HL-60 (cell line): Measurements from ENCODE around the gene OR14J1.

Experiments
- DNase-seq, 2 experiments: peaks; one replicate each; pipeline ENCODE4 v3.0.0-alpha.2; 2010 to 2020; ENCODE audit warnings: low read depth in 1 of 2, low spot score in 1 of 2
- H3K27ac ChIP-seq: fragments of 250-450 bp; sonication (Bioruptor Pico); replicated peaks from 2 replicates; pipeline ENCODE4 v1.5.1; 2020; ENCODE audit warnings: mild to moderate bottlenecking, moderate library complexity
- H3K27me3 ChIP-seq: fragments of 250-450 bp; sonication (Bioruptor Pico); 2 replicates; pipeline ENCODE4 v1.5.1; 2021; ENCODE audit warnings: mild to moderate bottlenecking, moderate library complexity; ENCODE audit not compliant: insufficient read depth, poor library complexity, severe bottlenecking
- H3K4me3 ChIP-seq: replicated peaks from 2 replicates; pipeline ENCODE4 v1.5.1; 2011; ENCODE audit warnings: mild to moderate bottlenecking, control low read depth, low read length; ENCODE audit not compliant: insufficient read depth
- GABPA ChIP-seq: IDR thresholded peaks from 2 replicates; pipeline ENCODE4 v1.6.1; 2012; ENCODE audit warnings: low read depth
- POLR2AphosphoS5 ChIP-seq: IDR thresholded peaks from 2 replicates; pipeline ENCODE4 v1.6.1; 2012; ENCODE audit warnings: low read depth
- REST ChIP-seq: IDR thresholded peaks from 2 replicates; pipeline ENCODE4 v1.6.1; 2012; ENCODE audit warnings: low read depth; ENCODE audit not compliant: insufficient replicate concordance
- SPI1 ChIP-seq: IDR thresholded peaks from 2 replicates; pipeline ENCODE4 v1.6.1; 2012; ENCODE audit warnings: low read depth, mild to moderate bottlenecking, borderline replicate concordance
- long read RNA-seq: library from polyadenylated mRNA; unstranded; transcript quantifications from one replicate; pipeline ENCODE4 v2.0.0, GENCODE V29; 2020
- TF ChIP-seq, protein P1 (sequence below): IDR thresholded peaks from one replicate; pipeline ENCODE4 v1.5.1; 2011; ENCODE audit warnings: low read length, control low read depth, inconsistent platforms; ENCODE audit not compliant: insufficient read depth

OR14J1 gene
- long read RNA-seq, result 0 reads

DNA sequence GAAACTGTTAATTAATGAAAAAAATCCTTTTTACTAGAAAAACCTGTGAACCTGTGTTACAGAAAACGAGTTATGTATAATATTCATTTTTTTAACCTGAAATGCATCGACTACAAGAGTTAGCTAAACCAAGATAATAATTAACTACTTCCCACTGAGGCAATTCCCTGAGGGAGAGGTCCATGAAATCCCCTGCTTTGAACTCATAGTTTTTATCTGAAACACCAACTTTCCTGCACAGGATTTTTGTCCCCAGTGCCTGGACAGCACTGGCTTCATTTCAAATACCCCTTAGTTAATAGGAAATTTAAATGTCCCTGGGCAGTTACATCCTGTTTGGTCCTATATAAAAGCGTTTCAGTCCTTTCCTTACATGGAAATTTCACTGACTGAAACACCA, at the start of gene OR14J1:
Gene OR14J1, plus strand, starts transcription at position 386 of the 400 bp plus-strand sequence. CDS start 4,989 bp downstream, outside the sequence.
- H3K4me3 ChIP-seq, result no peak within 1 kb of the TSS
- H3K27me3 ChIP-seq, result no peaks in the 10 kb centered on the region
- H3K27ac ChIP-seq, result no peak within 1 kb of the TSS
- DNase-seq, result no peak
- TF ChIP-seq GABPA (no peak), REST (no peak), POLR2AphosphoS5 (no peak), SPI1 (no peak)
- TF ChIP-seq, protein P1, sequence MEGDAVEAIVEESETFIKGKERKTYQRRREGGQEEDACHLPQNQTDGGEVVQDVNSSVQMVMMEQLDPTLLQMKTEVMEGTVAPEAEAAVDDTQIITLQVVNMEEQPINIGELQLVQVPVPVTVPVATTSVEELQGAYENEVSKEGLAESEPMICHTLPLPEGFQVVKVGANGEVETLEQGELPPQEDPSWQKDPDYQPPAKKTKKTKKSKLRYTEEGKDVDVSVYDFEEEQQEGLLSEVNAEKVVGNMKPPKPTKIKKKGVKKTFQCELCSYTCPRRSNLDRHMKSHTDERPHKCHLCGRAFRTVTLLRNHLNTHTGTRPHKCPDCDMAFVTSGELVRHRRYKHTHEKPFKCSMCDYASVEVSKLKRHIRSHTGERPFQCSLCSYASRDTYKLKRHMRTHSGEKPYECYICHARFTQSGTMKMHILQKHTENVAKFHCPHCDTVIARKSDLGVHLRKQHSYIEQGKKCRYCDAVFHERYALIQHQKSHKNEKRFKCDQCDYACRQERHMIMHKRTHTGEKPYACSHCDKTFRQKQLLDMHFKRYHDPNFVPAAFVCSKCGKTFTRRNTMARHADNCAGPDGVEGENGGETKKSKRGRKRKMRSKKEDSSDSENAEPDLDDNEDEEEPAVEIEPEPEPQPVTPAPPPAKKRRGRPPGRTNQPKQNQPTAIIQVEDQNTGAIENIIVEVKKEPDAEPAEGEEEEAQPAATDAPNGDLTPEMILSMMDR, result no peak

- no peak overlapping the region for H3K27ac ChIP-seq
- no peaks in the 10 kb centered on the region for H3K27me3 ChIP-seq
- DNase-seq, result no peak
- no peak overlapping the region for H3K4me3 ChIP-seq
- TF ChIP-seq POLR2AphosphoS5 (no peak), SPI1 (no peak), GABPA (no peak), REST (no peak)
- TF ChIP-seq, protein P1, result no peak
These were observed 49.8 kb upstream of the OR14J1 start for GRCh38 chr6:29251736-29252135.

DNA sequence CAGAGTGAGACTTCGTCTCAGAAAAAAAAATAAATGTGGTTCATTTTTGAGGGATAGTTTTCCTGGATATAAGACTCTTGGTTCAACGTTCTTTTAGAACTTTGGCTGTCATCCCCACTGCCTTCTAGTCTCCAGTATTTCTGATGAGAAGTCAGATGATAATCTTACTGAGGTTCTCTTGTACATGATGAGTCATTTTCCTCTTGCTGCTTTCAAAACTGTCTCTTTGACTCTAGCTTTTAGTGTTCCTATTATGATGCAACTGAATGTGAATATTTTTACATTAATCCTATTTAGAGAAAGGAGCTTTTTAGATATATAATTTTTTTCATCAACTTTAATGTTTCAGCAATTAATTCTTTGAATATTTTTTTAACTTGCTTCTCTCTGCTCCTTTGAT, 46.0 kb upstream of the OR14J1 start:
- Histone ChIP-seq H3K27ac (no peak overlapping the region), H3K27me3 (no peaks in the 10 kb centered on the region), H3K4me3 (no peak overlapping the region)
- DNase-seq, result no peak
- TF ChIP-seq GABPA, result no peak
- TF ChIP-seq, protein P1, result no peak

DNA sequence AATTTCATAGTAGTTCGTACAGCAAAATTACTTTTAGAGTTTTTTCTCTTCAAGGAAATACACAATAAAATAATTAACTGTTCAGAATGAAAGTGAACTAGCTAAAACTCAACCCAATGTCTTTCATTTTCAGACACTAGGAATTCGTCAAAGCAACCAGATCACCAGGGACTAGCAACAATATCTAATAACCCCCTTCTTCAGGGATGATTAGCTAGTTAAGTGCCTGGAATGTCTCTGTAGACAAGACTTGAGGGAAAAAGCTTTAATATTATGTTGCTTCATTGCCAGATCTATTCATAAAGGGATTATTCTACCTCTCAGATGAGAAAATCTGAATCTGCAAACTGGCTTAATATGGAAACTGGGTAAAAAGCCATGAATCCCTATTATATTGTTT, 41.8 kb upstream of the OR14J1 start:
- Histone ChIP-seq H3K4me3 (no peak overlapping the region), H3K27ac (no peak overlapping the region), H3K27me3 (no peaks in the 10 kb centered on the region)
- no peak for TF ChIP-seq GABPA
- no peak for TF ChIP-seq REST
- TF ChIP-seq, protein P1, result no peak
- no peak for TF ChIP-seq POLR2AphosphoS5
- TF ChIP-seq SPI1, result no peak
- no peak for DNase-seq
